Smooth muscle cell of the coronary artery (primary cell): ENCODE data around the gene ZNF688. TPM values are rescaled to one million over a fixed set of nuclear protein-coding genes. Genes with fewer than 3 reads are reported as not detected.

Experiments
- total RNA-seq: library from RNA; depleted of rRNA; stranded (reverse); fragments of >200 nt; gene quantifications from 2 replicates; pipeline ENCODE4 v1.2.3, GENCODE V29; 2014; ENCODE audit warnings: low replicate concordance

The ZNF688 gene
- 3.2 and 9.0 TPM in 2 replicates for total RNA-seq

DNA sequence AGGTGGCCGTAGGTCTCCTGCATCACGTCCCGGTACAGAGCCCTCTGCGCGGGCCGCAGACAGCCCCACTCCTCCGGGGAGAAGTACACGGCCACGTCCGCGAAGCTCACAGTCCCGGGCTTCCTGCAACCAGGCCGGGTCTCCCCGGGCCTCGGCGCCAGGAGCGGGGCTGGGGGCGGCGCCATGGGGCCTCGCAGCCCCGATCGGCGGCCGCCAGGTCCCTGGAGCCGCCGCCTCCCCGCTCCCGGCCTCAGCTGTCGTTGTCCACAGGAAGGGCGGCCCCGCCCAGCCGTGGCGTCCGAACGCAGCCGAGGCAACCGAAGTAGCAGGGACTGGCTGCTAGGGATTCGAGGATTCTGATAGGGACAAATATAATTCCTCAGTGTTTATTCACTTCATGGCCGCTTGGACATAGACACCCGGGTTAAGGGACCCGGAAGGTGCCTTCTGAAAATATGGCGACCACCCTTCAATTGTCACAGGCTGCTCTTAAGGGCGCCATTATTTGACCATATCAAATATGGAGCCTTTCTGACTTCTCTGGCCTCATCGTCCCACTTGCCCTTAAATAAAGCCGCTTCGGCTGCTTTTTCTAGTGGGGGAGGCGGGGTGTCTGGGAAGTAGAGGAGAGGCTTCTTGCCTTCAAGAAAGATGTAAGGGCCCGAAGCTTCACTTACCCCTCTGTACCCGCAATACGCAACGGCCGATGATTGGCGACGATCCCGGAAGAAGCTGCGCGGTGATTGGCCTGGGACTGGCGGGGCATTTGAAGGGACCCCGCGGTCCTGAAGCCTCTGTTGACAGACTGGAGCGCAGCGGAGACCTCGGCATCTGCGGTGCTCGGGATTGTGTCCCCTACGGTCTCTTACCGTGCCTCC lies at the start of gene ZNF688:
Gene ZNF688, minus strand, starts transcription at position 270 of the 878 bp plus-strand sequence. Its CDS starts 85 bp downstream, at position 185.

GRCh38 chr16:30609926-30610839 lies 38.7 kb upstream of the ZNF688 start, which contains the start of gene ZNF689:
Gene ZNF689 (minus strand): TSS chr16:30610389. CDS start chr16:30610041, 348 bp downstream.

GRCh38 chr16:30585400-30586191 lies 14.1 kb upstream of the ZNF688 start, which contains the start of gene ZNF785:
Gene ZNF785 (minus strand): TSS chr16:30585697. CDS start chr16:30585611, 86 bp downstream.

GRCh38 chr16:30557957-30558788 lies 13.3 kb downstream of the ZNF688 start, which contains the start of gene ZNF764:
Gene ZNF764 (minus strand): TSS chr16:30558374. CDS start chr16:30558182, 192 bp downstream.

DNA sequence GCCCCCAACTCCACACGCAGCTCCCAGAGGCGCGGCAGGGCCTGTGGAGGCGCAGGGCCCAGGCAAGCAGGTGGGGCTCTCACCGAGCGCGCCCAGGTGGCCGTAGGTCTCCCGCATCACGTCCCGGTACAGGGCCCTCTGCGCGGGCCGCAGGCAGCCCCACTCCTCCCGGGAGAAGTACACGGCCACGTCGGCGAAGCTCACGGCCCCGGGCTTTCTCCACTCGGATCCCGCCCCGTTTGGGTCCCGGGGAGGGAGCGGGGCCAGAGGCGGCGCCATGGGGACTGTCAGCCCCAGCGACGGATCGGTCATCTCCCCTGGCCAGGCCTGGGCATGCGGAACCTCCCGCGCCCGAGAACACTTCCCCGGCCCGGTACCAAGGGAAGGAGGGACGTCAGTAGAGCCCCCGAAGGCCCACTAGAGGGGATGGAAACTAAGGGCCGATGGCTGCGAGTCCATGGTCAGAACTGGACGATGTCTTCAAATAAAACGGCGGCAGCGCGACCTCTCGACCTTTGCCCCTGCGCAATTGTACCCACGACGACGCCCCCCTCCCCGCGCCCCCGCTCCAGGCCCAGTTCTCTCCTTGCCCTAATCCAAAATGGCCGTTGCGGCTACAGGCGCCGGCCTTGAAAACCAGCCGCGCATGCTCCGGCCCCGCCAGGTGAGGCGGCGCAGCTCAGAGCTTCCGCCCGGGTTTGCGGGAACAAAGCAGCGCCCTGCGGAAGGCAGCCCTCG lies 37.0 kb downstream of the ZNF688 start, which contains the start of gene ZNF747:
Gene ZNF747, minus strand, starts transcription at position 491 of the 738 bp plus-strand sequence. Its CDS starts 179 bp downstream, at position 312.

DNA sequence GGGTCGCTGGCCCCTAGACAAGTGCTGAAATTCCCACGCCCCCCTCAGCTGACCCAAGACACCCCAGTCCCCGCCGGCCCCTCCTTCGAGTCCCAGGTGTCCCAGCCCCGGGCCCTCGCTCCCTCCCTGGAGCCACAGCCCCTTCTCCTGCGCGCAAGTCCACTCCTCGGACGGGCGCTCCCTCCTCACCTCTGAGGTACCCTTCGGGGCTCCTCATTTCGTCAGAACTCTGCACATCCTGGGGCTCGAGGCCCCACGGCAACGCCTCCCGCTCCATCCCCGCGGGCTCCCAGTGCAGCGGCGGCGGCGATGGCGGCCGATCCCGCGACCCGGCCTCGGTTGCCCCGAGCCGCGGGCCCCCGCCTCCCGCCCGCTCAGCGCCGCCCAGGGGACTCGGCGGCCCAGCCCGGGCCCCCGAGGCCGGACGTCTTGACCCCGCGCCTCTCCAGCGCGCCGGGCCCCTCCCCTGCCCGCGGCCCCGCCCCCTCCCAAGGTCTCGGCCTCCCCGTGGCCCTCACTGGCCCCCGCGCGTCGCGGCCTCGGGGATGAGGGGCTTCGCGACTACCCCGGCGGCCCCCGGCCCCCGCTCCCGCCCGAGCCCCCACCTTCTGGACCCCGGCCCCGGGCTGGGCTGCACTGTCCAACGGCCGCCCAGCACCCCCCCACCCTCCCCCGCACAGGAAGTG lies 45.2 kb downstream of the ZNF688 start, which contains the start of gene ZNF768:
Gene ZNF768, minus strand, starts transcription at position 430 of the 686 bp plus-strand sequence. Its CDS starts 153 bp downstream, at position 277.

Other genes with a start within 250 kb of the ZNF688 start
- 25.4 and 31.0 TPM in 2 replicates for gene CD2BP2, start 216.4 kb downstream of the ZNF688 start, total RNA-seq
- gene TBC1D10B, start 201.2 kb downstream of the ZNF688 start, total RNA-seq, result 16.8 and 18.7 TPM in 2 replicates
- not detected in 2 replicates for gene MYL11, start 196.9 kb downstream of the ZNF688 start, total RNA-seq
- 0.12 and 0.15 TPM in 2 replicates for gene SEPTIN1, start 189.2 kb downstream of the ZNF688 start, total RNA-seq
- gene ZNF48, start 176.3 kb downstream of the ZNF688 start, total RNA-seq, result 2.2 and 8.8 TPM in 2 replicates
- gene ZNF771, start 164.1 kb downstream of the ZNF688 start, total RNA-seq, result 8.3 and 9.2 TPM in 2 replicates
- gene DCTPP1, start 141.7 kb downstream of the ZNF688 start, total RNA-seq, result 4.8 and 15.9 TPM in 2 replicates
- 12.4 and 19.2 TPM in 2 replicates for gene SEPHS2, start 125.8 kb downstream of the ZNF688 start, total RNA-seq
- under 0.01 TPM in 1 of 2 replicates, not detected in the other for gene ITGAL, start 99.0 kb downstream of the ZNF688 start, total RNA-seq
- gene ZNF768, start 45.1 kb downstream of the ZNF688 start, total RNA-seq, result 10.3 and 12.0 TPM in 2 replicates
- gene ZNF747, start 36.9 kb downstream of the ZNF688 start, total RNA-seq, result 2.2 and 6.6 TPM in 2 replicates
- gene ZNF764, start 13.3 kb downstream of the ZNF688 start, total RNA-seq, result 0.70 and 3.5 TPM in 2 replicates
- gene ZNF785, start 14.0 kb upstream of the ZNF688 start, total RNA-seq, result 6.3 and 6.8 TPM in 2 replicates
- 1.9 and 3.3 TPM in 2 replicates for gene ZNF689, start 38.7 kb upstream of the ZNF688 start, total RNA-seq
- gene PRR14, start 79.2 kb upstream of the ZNF688 start, total RNA-seq, result 3.1 and 4.9 TPM in 2 replicates
- 6.6 and 9.8 TPM in 2 replicates for gene FBRS, start 86.7 kb upstream of the ZNF688 start, total RNA-seq
- 12.3 and 15.9 TPM in 2 replicates for gene SRCAP, start 127.5 kb upstream of the ZNF688 start, total RNA-seq
- 15.3 and 16.7 TPM in 2 replicates for gene PHKG2, start 176.7 kb upstream of the ZNF688 start, total RNA-seq
- gene CFAP119, start 190.3 kb upstream of the ZNF688 start, total RNA-seq, result 1.9 and 2.6 TPM in 2 replicates
- gene RNF40, start 190.6 kb upstream of the ZNF688 start, total RNA-seq, result 47.7 and 54.2 TPM in 2 replicates
- gene ZNF629, start 215.5 kb upstream of the ZNF688 start, total RNA-seq, result 3.3 and 6.8 TPM in 2 replicates